CD4-positive, alpha-beta T cell treated with Interleukin-1 beta for 1 hour (primary cell): ENCODE measurements around the gene B9D2.

Experiments
- DNase-seq, 2 donors: peaks; one replicate each; pipeline ENCODE4 v3.0.0-alpha.2; 2020 to 2022

B9D2 gene

DNA sequence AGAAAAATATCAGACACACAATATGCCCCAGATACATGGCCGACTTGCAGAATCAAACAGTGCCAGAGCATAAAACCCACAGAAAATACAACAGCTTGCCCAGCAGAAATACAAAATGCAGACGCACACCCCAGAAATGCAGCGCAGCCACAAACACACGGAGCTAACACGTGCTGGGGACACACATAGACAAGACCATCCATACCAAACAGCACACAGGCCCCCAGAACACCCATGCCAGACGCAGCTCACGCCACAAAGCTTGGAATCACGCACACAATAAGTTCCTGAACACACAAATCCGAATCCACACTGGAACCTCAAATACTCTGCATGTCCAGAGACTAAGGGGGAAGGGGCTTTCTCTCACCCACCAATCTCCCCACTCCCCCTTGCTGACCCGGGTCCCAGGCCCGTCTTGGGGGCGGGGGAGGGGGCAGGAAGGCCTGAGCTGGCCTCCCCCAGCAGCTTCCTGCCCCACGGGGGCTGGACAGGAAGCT is 36.8 kb downstream of the B9D2 start:
- no peak for DNase-seq

- DNase-seq = peak; percentile 28 to 63
Measured at GRCh38 chr19:41325947-41326706, 37.8 kb downstream of the B9D2 start.

- DNase-seq = no peak
Measured at GRCh38 chr19:41325640-41325946, 38.4 kb downstream of the B9D2 start.

- DNase-seq = peak in 1 of 2 donors; percentile 48
Measured at GRCh38 chr19:41324921-41325639, 38.9 kb downstream of the B9D2 start.

DNA sequence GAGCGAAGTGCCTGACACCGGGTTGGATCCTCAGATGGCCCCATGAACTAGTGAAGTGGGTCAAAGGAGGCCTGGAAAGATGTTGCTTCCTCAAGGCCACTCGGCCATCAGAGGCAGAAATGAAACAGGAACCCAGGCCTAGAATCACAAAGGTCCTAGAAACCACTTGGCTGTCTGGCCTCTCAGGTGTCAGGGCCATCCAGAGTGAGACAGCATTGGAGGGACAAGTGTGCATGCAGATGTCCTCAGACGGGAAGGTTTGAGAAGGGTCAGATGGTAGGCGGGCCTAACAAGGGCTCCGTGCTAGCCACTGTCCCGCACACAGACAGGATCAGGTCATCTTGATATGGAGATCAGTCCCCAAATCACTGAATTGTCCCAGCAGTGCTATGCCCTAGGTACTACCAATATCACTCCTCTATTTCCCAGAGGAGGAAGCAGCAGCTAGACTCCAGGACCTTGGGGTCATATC is 39.7 kb downstream of the B9D2 start:
- DNase-seq = no peak

DNA sequence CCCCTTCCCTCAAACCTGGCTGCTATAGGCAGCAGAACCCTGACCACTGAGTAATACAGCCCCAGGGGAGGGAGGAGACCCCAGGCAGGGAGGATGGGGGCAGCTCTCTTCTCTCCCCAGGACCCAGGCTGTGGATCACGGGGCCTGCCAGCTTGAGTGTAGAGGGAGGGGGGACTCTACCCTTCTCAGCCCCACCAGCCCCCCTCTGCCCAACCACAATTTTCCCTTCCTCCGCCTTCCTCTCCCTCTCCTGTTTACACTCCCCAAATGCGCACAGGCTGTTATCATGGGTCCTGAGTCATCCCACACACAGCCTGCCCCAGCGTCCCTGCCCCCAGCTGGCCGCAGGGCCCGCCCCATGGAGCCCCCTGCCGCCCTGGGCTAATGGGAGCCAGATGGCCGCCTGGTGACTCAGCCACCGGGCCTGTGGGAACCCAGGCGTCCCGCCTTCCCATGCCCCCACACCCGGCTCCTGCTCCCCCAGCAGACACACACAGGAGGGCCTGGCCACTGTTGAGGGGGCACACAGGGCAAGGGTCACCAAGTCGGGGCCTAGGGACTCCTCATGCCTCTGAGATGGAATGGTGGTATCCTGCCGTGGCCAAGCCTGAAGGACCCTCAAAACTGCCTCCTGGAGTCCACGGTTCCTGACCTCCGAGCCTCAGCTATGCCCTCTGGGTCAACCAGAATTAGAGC is 40.4 kb downstream of the B9D2 start:
- DNase-seq = peak in 1 of 2 donors; percentile 49

GRCh38 chr19:41323023-41323422 is 40.9 kb downstream of the B9D2 start:
- no peak for DNase-seq

GRCh38 chr19:41322451-41322850 is 41.5 kb downstream of the B9D2 start:
- DNase-seq = no peak

DNA sequence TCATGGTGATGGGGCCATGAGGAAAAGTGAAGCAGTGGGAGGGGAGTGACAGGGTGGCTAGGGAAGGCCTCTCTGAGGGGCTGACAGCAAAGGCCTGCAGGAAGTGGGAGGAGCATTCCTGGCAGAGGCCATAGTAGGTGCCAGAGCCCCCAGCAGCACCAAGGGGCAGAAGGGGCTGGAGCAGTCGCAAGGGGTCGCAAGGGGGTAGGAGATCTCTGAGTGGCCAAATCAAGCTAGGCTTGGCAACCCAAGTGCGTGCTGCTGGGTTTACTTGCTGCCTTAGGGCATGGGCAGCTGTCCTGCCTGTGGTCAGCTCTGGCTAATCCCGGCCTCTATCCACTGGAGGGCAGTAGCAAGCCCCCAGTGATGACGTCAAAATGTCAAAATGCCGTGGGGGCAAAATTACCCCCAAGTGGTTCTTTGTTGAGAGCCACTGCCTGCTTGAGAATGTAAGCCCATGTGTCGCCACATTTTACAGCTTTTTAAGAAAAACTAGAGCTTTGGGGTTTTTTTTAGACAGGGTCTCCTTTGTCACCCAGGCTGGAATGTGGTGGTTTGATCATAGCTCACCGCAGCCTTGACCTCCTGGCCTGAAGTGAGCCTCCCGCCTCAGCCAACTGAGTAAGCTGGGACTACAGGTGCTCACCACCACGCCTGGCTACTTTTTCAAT is 42.2 kb downstream of the B9D2 start:
- DNase-seq = no peak

GRCh38 chr19:41321204-41321599 is 42.7 kb downstream of the B9D2 start:
- DNase-seq = no peak

GRCh38 chr19:41320568-41320967 is 43.4 kb downstream of the B9D2 start:
- no peak for DNase-seq

DNA sequence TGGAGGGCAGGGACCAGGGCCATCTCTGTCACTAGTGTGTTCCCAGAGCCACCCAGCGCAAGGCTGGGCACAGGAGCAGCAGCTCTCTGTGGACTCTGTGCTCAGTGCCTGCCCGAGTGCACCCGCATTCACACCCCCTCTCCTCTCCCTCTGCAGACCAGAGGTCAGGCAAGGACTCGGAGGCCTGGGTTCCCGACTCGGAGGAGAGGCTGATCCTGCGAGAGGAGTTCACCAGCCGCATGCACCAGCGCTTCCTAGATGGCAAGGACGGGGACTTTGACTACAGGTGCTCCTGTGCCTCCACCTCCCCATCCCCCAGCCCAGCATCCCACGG is 43.8 kb downstream of the B9D2 start:
- DNase-seq = no peak

- DNase-seq = no peak
Measured at GRCh38 chr19:41319500-41320184, 44.3 kb downstream of the B9D2 start.

DNA sequence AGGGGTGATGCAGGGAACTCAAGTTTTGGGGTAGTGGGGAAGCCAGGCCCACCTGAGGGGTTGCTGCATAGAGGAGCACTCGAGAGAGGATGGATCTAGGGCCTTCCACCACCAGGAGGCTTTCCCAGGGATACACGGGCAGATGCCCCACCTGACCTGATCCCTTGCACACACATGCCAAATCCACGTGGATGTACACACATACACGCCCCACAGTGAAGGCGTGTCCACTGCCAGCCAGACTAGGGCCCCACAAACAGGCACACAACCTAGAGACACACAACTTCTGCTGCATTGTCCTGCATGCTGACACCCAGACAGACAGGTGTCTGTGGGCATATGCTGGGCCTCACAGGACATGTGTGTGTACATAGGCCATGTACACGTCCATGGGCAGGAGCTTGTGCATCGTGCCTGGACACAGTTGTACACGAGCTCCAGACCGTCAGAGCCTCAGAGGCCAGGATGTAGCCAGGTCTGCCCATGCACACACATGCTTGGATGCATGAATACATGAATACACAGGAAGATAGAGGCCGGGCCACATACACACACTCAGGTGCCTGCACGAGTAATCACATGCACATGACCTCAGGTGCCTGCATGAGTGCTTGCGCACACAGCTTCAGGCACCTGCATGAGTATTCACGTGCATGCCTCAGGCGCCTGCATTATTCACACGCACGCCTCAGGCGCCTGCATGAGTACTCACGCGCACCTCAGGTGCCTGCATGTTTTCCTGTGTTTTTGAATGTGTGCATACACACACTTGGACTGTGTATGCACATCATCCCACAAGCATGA is 45.1 kb downstream of the B9D2 start:
- no peak for DNase-seq

DNA sequence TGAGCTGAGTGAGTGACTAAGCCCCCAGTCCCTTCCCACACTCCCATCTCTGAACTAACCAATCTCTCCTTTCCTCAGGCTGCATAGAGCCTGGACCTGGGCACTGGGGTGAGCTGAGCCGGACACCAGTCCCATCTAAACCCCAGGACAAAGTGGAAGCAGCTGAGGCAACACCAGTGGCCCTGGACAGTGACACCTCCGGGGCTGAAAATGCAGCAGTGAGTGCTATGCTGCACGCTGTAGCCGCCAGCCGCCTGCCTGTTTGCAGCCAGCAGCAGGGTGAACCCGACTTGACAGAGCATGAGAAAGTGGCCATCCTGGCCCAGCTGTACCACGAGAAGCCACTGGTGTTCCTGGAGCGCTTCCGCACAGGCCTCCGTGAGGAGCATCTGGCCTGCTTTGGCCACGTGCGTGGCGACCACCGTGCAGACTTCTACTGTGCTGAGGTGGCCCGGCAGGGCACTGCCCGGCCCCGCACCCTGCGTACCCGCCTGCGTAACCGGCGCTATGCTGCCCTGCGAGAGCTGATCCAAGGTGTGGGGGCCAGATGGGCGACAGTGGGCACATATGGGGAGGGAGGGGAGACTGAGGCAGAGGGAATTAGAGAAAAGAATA is 47.5 kb downstream of the B9D2 start:
- DNase-seq = no peak

- DNase-seq = no peak
Measured at GRCh38 chr19:41311613-41312012, 52.3 kb downstream of the B9D2 start.

DNA sequence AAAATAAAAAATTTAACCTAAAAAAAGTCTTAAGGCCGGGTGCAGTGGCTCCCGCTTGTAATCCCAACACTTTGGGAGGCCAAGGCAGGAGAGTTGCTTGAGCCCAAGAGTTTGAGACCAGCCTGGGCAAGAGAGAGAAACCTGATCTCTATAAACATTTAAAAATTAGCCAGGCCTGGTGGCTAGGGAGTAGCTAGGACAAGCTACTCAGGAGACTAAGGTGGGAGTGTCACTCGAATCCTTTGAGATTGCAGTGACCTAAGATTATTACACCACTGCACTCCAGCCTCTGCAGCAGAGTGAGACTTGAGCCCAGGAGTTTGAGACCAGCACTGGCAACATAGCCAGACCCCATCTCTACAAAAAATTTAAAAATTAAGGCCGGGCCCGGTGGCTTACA is 52.9 kb downstream of the B9D2 start:
- no peak for DNase-seq

GRCh38 chr19:41310033-41310831 is 53.7 kb downstream of the B9D2 start, which contains the start of gene CCDC97:
CCDC97 (plus strand) TSS chr19:41310172; CDS start chr19:41310311, 139 bp downstream.
- peak; percentile 89 to 90 for DNase-seq

DNA sequence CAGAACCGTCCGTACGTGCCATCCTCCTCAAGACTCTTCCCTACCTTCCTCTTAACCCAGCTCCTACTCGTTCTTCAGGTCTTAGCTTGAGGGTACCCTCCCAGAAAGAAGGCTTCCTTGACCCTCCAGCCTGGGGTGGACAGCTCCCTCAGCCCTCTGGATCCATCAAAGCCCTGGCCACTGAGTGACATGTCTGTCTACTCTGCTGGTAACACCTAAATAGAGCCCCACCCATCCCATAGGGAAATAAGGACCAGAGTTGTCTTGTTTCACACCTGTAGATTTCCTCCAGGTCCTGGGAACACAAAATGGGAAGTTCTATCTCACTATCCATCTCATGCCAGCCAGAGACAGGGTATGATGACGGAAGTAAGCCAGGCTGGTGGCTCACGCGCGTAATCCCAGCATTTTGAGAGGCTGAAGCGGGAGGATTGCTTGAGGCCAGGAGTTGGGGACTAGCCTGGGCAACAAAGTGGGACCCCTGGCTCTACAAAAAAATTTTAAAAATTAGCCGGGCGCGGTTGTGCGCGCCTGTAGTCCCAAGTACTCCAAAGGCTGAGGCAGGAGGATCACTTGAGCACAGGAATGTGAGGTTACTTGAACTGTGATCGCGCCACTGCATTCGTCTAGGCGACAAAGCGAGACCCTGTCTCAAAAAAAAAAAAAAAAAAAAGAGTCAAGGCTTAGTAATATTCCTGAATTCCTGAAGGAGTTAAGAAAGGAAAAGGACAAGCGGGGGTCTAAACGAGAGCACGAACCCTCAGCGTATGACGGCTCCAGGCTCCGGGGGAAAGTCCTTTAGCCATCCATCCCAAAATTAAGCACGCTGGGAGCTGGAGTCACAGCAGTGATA is 54.5 kb downstream of the B9D2 start:
- DNase-seq = no peak
